Activated naive CD8-positive, alpha-beta T cell treated with anti-CD3 and anti-CD28 coated beads for 36 hours (primary cell): ENCODE results near the gene C19orf18. TPM values are rescaled to one million over a fixed set of nuclear protein-coding genes. Genes with fewer than 3 reads are reported as not detected.
"Not testable (repeated sequence)": the region's sequence is repeated elsewhere in the genome, so short reads cannot be mapped to it uniquely, and the experiment has no call there.

Source experiments
- DNase-seq: peaks from one replicate; pipeline ENCODE4 v3.0.0; 2021
- H3K27ac Mint-ChIP-seq: one replicate; pipeline ENCODE4 v1.8.0; 2022; ENCODE audit warnings: mild to moderate bottlenecking, moderate library complexity, mixed read lengths
- H3K27me3 Mint-ChIP-seq: one replicate; pipeline ENCODE4 v1.8.0; 2022; ENCODE audit warnings: mild to moderate bottlenecking, mixed read lengths
- H3K36me3 Mint-ChIP-seq: one replicate; pipeline ENCODE4 v1.8.0; 2021; ENCODE audit warnings: mild to moderate bottlenecking, mixed read lengths
- H3K4me1 Mint-ChIP-seq: one replicate; pipeline ENCODE4 v1.8.0; 2021; ENCODE audit warnings: mixed read lengths
- H3K4me3 Mint-ChIP-seq: one replicate; pipeline ENCODE4 v1.8.0; 2022; ENCODE audit warnings: mild to moderate bottlenecking, moderate library complexity, mixed read lengths
- H3K9me3 Mint-ChIP-seq: one replicate; pipeline ENCODE4 v1.8.0; 2022; ENCODE audit warnings: mixed read lengths
- total RNA-seq, 2 experiments: library from RNA; stranded (reverse); gene quantifications; one replicate each; pipeline ENCODE4 v1.2.3, GENCODE V29; 2021

C19orf18 gene
- total RNA-seq: not detected

DNA sequence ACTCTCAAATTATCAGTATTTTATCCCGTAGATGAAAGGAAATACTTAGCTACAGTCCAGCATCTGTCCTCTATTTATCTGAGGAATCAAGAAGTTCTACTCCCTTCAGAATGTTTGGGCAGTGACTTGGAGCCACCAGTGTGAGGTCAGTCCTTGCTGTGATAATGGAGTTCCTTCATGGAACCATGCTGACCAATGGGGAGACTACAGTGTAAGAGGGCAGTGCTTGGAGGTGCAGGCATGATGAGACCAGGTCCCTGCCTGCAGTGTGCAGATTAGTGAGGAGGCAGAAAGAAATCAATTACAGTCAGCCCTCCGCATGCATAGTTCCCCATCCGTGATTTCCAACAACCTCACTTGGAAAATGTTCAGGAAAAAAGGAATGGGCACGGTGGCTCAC is at the start of gene C19orf18:
C19orf18 (minus strand) TSS at position 101 of the 400 bp plus-strand sequence. CDS start 102 bp downstream, outside the sequence.
- H3K27me3 Mint-ChIP-seq: no peaks in the 10 kb centered on the region
- H3K27ac Mint-ChIP-seq: no peak within 1 kb of the TSS
- no peak within 1 kb of the TSS for H3K4me3 Mint-ChIP-seq
- no peaks in the 10 kb centered on the region for H3K4me1 Mint-ChIP-seq
- H3K36me3 Mint-ChIP-seq: peaks cover 76% of the 10 kb centered on the region
- peaks cover 71% of the 10 kb centered on the region for H3K9me3 Mint-ChIP-seq
- DNase-seq: no peak

DNA sequence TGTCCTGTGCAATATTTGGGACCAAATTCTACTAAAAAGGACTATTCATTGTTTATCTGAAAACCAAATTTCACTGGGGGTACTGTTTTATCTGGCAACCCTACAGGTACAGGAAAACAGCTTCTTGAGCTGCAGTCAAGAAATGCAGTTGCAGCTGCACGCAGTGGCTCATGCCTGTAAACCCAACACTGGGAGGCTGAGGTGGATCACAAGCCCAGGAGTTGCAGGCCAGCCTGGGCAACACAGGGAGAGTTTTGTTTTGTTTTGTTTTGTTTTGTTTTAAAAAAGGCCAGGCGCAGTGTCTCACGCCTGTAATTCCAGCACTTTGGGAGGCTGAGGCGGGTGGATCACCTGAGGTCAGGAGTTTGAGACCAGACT is 47.9 kb upstream of the C19orf18 start:
- H3K4me1 Mint-ChIP-seq: peaks cover 2% of the 10 kb centered on the region
- H3K36me3 Mint-ChIP-seq: peaks cover 4% of the 10 kb centered on the region
- H3K9me3 Mint-ChIP-seq: peaks cover 2% of the 10 kb centered on the region
- DNase-seq: no peak
- peak overlapping the region; percentile 77 for H3K27ac Mint-ChIP-seq
- H3K4me3 Mint-ChIP-seq: no peak overlapping the region
- H3K27me3 Mint-ChIP-seq: no peaks in the 10 kb centered on the region

DNA sequence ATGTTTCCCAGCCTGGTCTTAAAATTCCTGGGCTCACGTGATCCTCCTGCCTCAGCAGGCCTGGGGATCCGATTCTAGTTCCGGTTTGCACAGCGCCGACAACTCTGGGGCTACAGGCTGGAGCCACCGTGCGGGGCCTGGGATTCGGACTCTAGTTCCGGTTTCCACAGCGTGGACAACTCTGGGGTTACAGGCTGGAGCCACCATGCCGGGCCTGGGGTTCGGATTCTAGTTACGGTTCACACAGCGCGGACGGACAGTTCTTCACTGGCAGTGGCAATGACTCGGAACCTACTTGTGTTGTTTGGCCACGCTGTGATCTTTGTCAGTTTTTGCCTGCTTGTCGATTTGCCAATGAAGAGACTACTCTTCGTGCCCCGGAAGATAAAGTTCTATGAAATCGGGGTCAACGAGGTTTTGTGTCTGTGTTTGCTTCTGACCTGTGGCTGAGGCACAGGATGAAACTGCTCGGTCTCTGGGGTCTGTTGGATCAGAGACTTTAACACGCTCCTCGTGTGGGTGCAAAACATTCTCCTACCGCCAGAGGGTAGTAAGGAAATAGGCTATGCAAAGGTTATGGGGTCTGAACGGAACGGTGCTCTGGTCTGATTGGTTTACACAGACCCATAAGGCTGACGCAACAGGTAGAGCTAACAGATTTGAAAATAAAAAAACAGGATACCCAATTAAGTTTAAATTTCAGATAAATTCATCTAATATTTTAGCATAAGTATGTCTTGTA is 47.4 kb upstream of the C19orf18 start:
- Mint-ChIP-seq H3K9me3 (peaks cover 2% of the 10 kb centered on the region), H3K4me1 (peaks cover 2% of the 10 kb centered on the region), H3K36me3 (peaks cover 4% of the 10 kb centered on the region), H3K4me3 (no peak overlapping the region), H3K27me3 (no peaks in the 10 kb centered on the region), H3K27ac (peak overlapping the region; percentile 77)
- peak; percentile 68 for DNase-seq

DNA sequence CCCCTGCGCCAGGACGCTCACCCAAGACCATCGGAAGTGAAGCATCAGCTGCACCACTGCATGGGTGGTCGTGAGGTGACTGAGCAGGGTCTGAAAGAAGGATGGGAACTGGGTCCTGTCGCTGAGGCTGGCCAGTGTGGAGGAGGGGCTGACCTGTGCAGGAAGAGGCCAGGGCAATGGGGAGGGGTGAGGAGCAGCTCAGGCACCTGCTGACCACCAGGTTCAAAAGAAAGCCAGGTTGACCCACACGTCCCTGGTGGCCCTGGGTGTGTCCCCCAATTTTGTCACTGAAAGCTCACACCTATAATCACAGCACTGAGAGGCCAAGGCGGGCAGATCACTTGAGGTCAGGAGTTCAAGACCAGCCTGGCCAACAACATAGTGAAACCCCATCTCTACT is 45.8 kb upstream of the C19orf18 start:
- Mint-ChIP-seq H3K9me3 (peaks cover 2% of the 10 kb centered on the region), H3K36me3 (peaks cover 4% of the 10 kb centered on the region), H3K4me3 (no peak overlapping the region), H3K4me1 (peaks cover 2% of the 10 kb centered on the region), H3K27ac (no peak overlapping the region), H3K27me3 (peaks cover 4% of the 10 kb centered on the region)
- DNase-seq: no peak

DNA sequence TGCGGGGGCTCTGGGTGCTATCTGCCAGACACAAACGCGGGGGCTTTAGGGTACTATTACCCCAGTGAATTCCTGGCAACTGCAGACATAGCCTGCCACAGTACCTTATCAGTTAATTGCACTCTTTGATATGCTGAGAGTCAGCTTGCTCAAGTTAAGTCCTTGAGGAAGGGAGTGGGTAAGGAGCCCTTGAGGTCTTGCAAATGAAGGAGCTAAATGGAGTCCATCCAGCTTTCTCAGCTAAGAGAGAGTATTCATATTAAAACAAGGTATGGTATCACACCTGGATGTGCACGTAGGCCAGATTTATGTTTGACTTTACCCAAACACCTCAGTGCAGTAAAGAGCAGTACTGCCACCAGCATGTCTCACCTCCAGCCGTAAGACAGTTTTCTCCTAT is 39.8 kb upstream of the C19orf18 start:
- H3K4me1 Mint-ChIP-seq: peaks cover 7% of the 10 kb centered on the region
- no peak for DNase-seq
- H3K27me3 Mint-ChIP-seq: peaks cover 13% of the 10 kb centered on the region
- no peak overlapping the region for H3K27ac Mint-ChIP-seq
- peaks cover 8% of the 10 kb centered on the region for H3K9me3 Mint-ChIP-seq
- no peak overlapping the region for H3K4me3 Mint-ChIP-seq
- peaks cover 13% of the 10 kb centered on the region for H3K36me3 Mint-ChIP-seq

GRCh38 chr19:58010507-58010906 is 36.2 kb upstream of the C19orf18 start:
- H3K27ac Mint-ChIP-seq: peak overlapping the region; percentile 42
- peaks cover 31% of the 10 kb centered on the region for H3K9me3 Mint-ChIP-seq
- H3K4me3 Mint-ChIP-seq: peak overlapping the region; percentile 86
- DNase-seq: peak; percentile 20
- H3K36me3 Mint-ChIP-seq: peaks cover 39% of the 10 kb centered on the region
- H3K4me1 Mint-ChIP-seq: peaks cover 10% of the 10 kb centered on the region
- H3K27me3 Mint-ChIP-seq: peaks cover 9% of the 10 kb centered on the region

GRCh38 chr19:58009666-58010301 is 35.5 kb upstream of the C19orf18 start:
- Mint-ChIP-seq H3K27ac (peak overlapping the region; percentile 86), H3K27me3 (peaks cover 9% of the 10 kb centered on the region)

DNA sequence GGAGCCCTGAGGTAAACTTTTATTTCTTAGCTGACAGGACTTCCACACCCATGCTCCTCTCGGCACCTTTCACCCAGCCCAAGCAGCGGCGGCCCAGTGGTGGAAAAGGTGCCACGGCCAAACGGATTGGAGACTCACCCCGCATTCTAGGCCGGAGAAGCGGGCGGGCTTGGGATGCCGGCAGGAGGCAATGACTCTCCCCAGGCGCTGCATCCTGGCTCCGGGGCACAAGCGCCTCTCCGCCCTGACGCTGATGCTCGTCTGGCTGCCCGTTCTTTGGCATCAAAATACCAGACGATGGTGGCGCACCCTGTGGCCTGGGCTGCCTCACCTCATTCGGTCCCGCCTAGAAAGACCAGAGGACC is 34.9 kb upstream of the C19orf18 start:
- H3K4me1 Mint-ChIP-seq: peaks cover 14% of the 10 kb centered on the region
- peak overlapping the region; percentile 86 for H3K4me3 Mint-ChIP-seq
- no peak for DNase-seq
- H3K27me3 Mint-ChIP-seq: peaks cover 9% of the 10 kb centered on the region
- no peak overlapping the region for H3K27ac Mint-ChIP-seq
- peaks cover 51% of the 10 kb centered on the region for H3K36me3 Mint-ChIP-seq
- H3K9me3 Mint-ChIP-seq: peaks cover 43% of the 10 kb centered on the region

More at GRCh38 chr19:58009666-58010301, 35.5 kb upstream of the C19orf18 start:
- peak; percentile 90 for DNase-seq
- Mint-ChIP-seq H3K36me3 (peaks cover 46% of the 10 kb centered on the region), H3K4me3 (peak overlapping the region; percentile 86), H3K4me1 (peaks cover 10% of the 10 kb centered on the region), H3K9me3 (peaks cover 38% of the 10 kb centered on the region)

DNA sequence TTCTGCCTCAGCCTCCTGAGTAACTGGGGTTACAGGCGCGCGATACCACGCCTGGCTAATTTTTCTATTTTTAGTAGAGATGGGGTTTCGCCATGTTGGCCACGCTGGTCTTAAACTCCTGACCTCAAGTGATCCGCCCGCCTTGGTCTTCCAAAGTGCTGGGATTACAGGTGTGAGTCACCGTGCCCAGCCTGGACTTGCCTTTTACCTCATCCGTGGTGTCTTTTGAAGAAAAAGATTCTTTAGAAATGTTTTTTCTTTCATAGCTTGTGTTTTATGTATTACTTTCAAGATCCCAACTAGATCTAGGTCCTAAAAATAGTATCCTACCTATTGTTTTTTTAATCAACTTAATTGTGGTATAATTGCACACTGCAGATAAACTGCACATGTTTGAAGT is 34.5 kb upstream of the C19orf18 start:
- Mint-ChIP-seq H3K9me3 (peaks cover 47% of the 10 kb centered on the region), H3K4me3 (peak overlapping the region; percentile 86), H3K36me3 (peaks cover 55% of the 10 kb centered on the region), H3K4me1 (peaks cover 17% of the 10 kb centered on the region)
- H3K27ac Mint-ChIP-seq, H3K27me3 Mint-ChIP-seq, DNase-seq: not testable (repeated sequence)

DNA sequence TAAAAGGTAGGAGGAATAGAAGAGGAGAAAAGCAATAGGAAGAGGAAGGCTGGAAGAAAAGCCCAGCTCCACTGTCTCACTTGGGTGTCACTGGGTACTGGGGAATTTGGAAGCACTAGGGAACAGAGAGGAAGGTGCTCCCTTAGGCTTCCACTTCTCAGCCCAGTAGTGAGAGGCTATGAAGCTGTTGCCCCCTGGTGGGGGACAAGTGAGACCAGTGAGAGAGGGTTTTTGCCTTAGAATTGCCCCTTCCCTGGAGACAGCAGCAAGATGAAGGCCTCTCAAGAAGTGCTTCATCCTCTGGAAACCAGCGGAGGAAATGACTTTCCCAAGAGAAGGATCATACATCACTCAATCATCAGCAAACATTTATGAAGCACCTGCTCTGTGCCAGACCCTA is 33.0 kb upstream of the C19orf18 start:
- H3K9me3 Mint-ChIP-seq: peaks cover 55% of the 10 kb centered on the region
- peaks cover 68% of the 10 kb centered on the region for H3K36me3 Mint-ChIP-seq
- H3K27me3 Mint-ChIP-seq: peaks cover 9% of the 10 kb centered on the region
- H3K4me3 Mint-ChIP-seq: no peak overlapping the region
- no peak for DNase-seq
- no peak overlapping the region for H3K27ac Mint-ChIP-seq
- H3K4me1 Mint-ChIP-seq: peaks cover 25% of the 10 kb centered on the region

GRCh38 chr19:58003174-58003828 is 29.0 kb upstream of the C19orf18 start:
- Mint-ChIP-seq H3K36me3 (peaks cover 88% of the 10 kb centered on the region), H3K4me1 (peaks cover 28% of the 10 kb centered on the region), H3K27me3 (no peaks in the 10 kb centered on the region), H3K4me3 (peak overlapping the region; percentile 88), H3K27ac (peak overlapping the region; percentile 88), H3K9me3 (peaks cover 59% of the 10 kb centered on the region)
- no peak for DNase-seq

DNA sequence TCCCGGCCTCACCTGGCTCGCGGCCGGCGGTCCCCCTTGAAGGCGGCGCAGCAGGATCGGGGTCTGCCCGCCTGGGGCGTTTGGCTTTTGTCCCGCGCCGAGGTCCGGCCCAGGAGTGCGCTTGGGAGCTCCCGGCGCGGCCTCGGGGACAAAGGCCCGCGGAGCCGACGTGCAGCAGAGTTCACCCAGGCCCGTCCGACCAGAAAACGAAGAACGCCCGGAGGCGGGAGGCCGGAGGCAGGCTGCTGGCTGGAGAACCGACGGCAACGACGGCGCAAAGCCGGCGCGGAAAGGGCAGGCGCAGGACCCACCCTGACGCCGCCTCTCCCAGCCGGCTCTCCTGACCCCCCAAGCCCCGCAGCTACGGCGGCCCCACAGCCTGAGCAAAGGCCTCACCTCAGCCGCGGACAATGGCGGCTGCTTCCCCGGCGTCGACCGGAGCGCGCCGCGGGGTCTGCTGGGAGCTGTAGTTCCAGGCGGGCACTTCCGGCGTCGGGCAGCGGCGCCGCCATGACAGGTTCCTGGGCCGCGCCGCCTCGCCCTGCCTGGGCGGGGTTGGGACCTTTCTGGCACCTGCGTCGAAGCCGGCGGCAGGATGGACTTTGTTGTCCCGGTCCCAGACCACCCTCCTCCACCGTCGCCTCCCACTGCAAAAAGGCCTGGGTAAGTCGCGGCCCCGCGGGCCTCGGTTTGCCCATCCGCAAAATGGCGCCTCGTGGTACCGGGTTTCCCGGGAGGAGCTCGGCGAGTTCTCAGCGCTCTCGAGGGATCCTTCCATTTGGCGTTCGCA is 28.2 kb upstream of the C19orf18 start, which contains the start of gene ZNF606:
ZNF606 (minus strand) TSS at position 437 of the 790 bp plus-strand sequence. CDS start 1,501 bp downstream, outside the sequence.
- no peaks in the 10 kb centered on the region for H3K27me3 Mint-ChIP-seq
- H3K27ac Mint-ChIP-seq: peak within 1 kb of the TSS; percentile 88
- peaks cover 58% of the 10 kb centered on the region for H3K9me3 Mint-ChIP-seq
- H3K4me3 Mint-ChIP-seq: peak within 1 kb of the TSS; percentile 88
- peaks cover 90% of the 10 kb centered on the region for H3K36me3 Mint-ChIP-seq
- H3K4me1 Mint-ChIP-seq: peaks cover 28% of the 10 kb centered on the region
- peak; percentile 91 for DNase-seq

DNA sequence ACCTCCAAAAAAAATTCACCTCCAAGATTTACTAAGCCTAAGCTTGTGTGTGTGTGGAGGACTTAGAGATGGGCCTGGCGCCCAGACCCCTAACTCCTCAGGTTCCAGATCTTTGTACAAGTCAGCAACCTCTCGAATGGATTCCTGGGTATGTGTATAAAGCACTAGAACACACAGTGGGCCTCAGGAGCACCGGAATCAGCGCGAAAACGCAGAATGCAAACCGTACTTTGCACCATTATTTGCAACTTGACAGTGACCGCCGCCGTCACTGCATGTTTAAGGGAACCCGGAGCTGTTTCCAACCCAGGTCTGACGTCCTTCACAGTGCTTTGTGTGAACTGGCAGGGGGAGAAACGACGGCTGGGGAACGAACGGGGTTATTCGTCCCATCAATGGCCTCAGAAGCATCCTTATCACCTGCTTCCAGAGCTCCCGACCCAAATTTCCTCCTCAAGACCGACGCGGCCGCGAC is 27.6 kb upstream of the C19orf18 start:
- Mint-ChIP-seq H3K27ac (peak overlapping the region; percentile 82), H3K36me3 (peaks cover 89% of the 10 kb centered on the region), H3K27me3 (no peaks in the 10 kb centered on the region), H3K4me3 (peak overlapping the region; percentile 88), H3K9me3 (peaks cover 54% of the 10 kb centered on the region), H3K4me1 (peaks cover 28% of the 10 kb centered on the region)
- peak; percentile 29 for DNase-seq

- H3K36me3 Mint-ChIP-seq: peaks cover 89% of the 10 kb centered on the region
- no peaks in the 10 kb centered on the region for H3K27me3 Mint-ChIP-seq
- H3K4me1 Mint-ChIP-seq: peaks cover 28% of the 10 kb centered on the region
- H3K4me3 Mint-ChIP-seq: peak overlapping the region; percentile 88
- H3K9me3 Mint-ChIP-seq: peaks cover 57% of the 10 kb centered on the region
- no peak for DNase-seq
- H3K27ac Mint-ChIP-seq: no peak overlapping the region
Measured at GRCh38 chr19:58000677-58001076, 26.3 kb upstream of the C19orf18 start.
